ENCODE measurements around the gene ANKUB1.

GRCh38 chr3:149732234-149732633 lies 60.1 kb downstream of the ANKUB1 start:
- TF ChIP-seq CTCF (IDR thresholded peaks at IDR 0.05; ENCODE audit: low read depth, low read length) = no peak
- TF ChIP-seq MAX (IDR thresholded peaks at IDR 0.05; ENCODE audit: low read depth, low read length) = no peak
- no peak for TF ChIP-seq POLR2A (IDR thresholded peaks at IDR 0.05; ENCODE audit: extremely low read depth, insufficient read length)
- TF ChIP-seq MYC (IDR thresholded peaks at IDR 0.05; ENCODE audit: low read depth, low read length) = no peak

Data from NB4 (cell line).